Measurements from ENCODE around the gene DDIAS. TPM values are rescaled to one million over a fixed set of nuclear protein-coding genes. Genes with fewer than 3 reads are reported as not detected.
"Not testable (repeated sequence)": the region's sequence is repeated elsewhere in the genome, so short reads cannot be mapped to it uniquely, and the experiment has no call there.

The DDIAS gene
- total RNA-seq, 1 experiment from 2014 or later: 17.1 TPM

- DNase-seq (ENCODE audit: low read depth, low spot score) (no peak), ATAC-seq (no peak)
- Histone ChIP-seq H3K27me3 (ENCODE audit: insufficient read depth, low read length) (no peaks in the 10 kb centered on the region), H3K9me3 (ENCODE audit: control insufficient read depth in 1 of 2, insufficient read depth in 1 of 2, low read depth in 1 of 2, low read length in 2 of 2) (no peaks in the 10 kb centered on the region), H3K4me2 (ENCODE audit: low read length) (no peak overlapping the region), H3K79me2 (ENCODE audit: insufficient read depth, low read length) (no peaks in the 10 kb centered on the region), H4K20me1 (ENCODE audit: insufficient read depth) (no peaks in the 10 kb centered on the region), H3K27ac (ENCODE audit: low read depth, low read length) (no peak overlapping the region), H3K9ac (ENCODE audit: low read length) (no peak overlapping the region), H2AFZ (ENCODE audit: low read depth, low read length, poor library complexity, severe bottlenecking) (no peak overlapping the region), H3K36me3 (ENCODE audit: control insufficient read depth in 1 of 2, insufficient read depth in 2 of 2, low read length in 2 of 2) (no peaks in the 10 kb centered on the region), H3K4me1 (ENCODE audit: control insufficient read depth in 1 of 2, insufficient read depth in 2 of 2, low read length in 2 of 2) (no peaks in the 10 kb centered on the region), H3K9me2 (ENCODE audit: insufficient read depth) (no peaks in the 10 kb centered on the region), H3K4me3 (replicated peaks in 1 of 2; ENCODE audit: low read depth in 1 of 2, low read length in 2 of 2) (no peak overlapping the region)
- CTCF ChIA-PET: no interaction called here
- BruUV-seq (replicated peaks): no TSS peak
- no peak for TF ChIP-seq CEBPB (IDR thresholded peaks at IDR 0.05; ENCODE audit: low read depth)
- intact Hi-C loops (cut with micrococcal nuclease): no loop called here
- POLR2A ChIA-PET: no interaction called here
- RAD21 ChIA-PET (ENCODE audit: low non-redundant PET in 1 of 2, low total read pairs in 2 of 2, uncharacterized antibody in 2 of 2, unreplicated experiment in 2 of 2): no interaction called here
Measured at GRCh38 chr11:82942376-82942775, 40.8 kb downstream of the DDIAS start.

DNA sequence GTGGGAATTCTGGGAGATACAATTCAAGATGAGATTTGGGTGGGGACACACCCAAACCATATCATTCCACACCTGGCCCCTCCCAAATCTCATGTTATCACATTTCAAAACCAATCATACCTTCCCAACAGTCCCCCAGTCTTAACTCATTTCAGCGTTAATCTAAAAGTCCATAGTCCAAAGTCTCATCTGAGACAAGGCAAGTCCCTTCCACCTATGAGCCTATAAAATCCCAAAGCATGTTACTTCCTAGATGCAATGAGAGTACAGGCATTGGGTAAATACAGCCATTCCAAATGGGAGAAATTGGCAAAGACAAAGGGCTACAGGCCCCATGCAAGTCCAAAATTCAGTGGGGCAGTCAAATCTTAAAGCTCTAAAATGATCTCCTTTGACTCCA, 41.9 kb downstream of the DDIAS start:
- H3K9me3 ChIP-seq (ENCODE audit: control insufficient read depth in 1 of 2, insufficient read depth in 1 of 2, low read depth in 1 of 2, low read length in 2 of 2); POLR2A ChIA-PET; ATAC-seq; H2AFZ ChIP-seq (ENCODE audit: low read depth, low read length, poor library complexity, severe bottlenecking); H3K36me3 ChIP-seq (ENCODE audit: control insufficient read depth in 1 of 2, insufficient read depth in 2 of 2, low read length in 2 of 2); H3K4me3 ChIP-seq (replicated peaks in 1 of 2; ENCODE audit: low read depth in 1 of 2, low read length in 2 of 2); BruUV-seq (replicated peaks); H3K9me2 ChIP-seq (ENCODE audit: insufficient read depth); H3K27ac ChIP-seq (ENCODE audit: low read depth, low read length); H3K27me3 ChIP-seq (ENCODE audit: insufficient read depth, low read length); DNase-seq (ENCODE audit: low read depth, low spot score); H3K79me2 ChIP-seq (ENCODE audit: insufficient read depth, low read length); H3K9ac ChIP-seq (ENCODE audit: low read length); H3K4me1 ChIP-seq (ENCODE audit: control insufficient read depth in 1 of 2, insufficient read depth in 2 of 2, low read length in 2 of 2); intact Hi-C loops (cut with micrococcal nuclease); RAD21 ChIA-PET (ENCODE audit: low non-redundant PET in 1 of 2, low total read pairs in 2 of 2, uncharacterized antibody in 2 of 2, unreplicated experiment in 2 of 2); H3K4me2 ChIP-seq (ENCODE audit: low read length); H4K20me1 ChIP-seq (ENCODE audit: insufficient read depth): not testable (repeated sequence)
- CTCF ChIA-PET: interaction anchor here (0.8 kb wide), 1 partner anchor 14 kb away, joined by 3 read pairs; no protein-coding TSS in a partner anchor

- BruUV-seq (replicated peaks): no TSS peak
- DNase-seq (ENCODE audit: low read depth, low spot score): no peak
Measured at GRCh38 chr11:82944198-82944597, 42.7 kb downstream of the DDIAS start.

GRCh38 chr11:82945041-82945440, 43.5 kb downstream of the DDIAS start:
- H3K9me2 ChIP-seq (ENCODE audit: insufficient read depth); H2AFZ ChIP-seq (ENCODE audit: low read depth, low read length, poor library complexity, severe bottlenecking); intact Hi-C loops (cut with micrococcal nuclease); H3K36me3 ChIP-seq (ENCODE audit: control insufficient read depth in 1 of 2, insufficient read depth in 2 of 2, low read length in 2 of 2); ATAC-seq; H4K20me1 ChIP-seq (ENCODE audit: insufficient read depth); DNase-seq (ENCODE audit: low read depth, low spot score); H3K9me3 ChIP-seq (ENCODE audit: control insufficient read depth in 1 of 2, insufficient read depth in 1 of 2, low read depth in 1 of 2, low read length in 2 of 2); H3K79me2 ChIP-seq (ENCODE audit: insufficient read depth, low read length); RAD21 ChIA-PET (ENCODE audit: low non-redundant PET in 1 of 2, low total read pairs in 2 of 2, uncharacterized antibody in 2 of 2, unreplicated experiment in 2 of 2); H3K9ac ChIP-seq (ENCODE audit: low read length); H3K4me1 ChIP-seq (ENCODE audit: control insufficient read depth in 1 of 2, insufficient read depth in 2 of 2, low read length in 2 of 2); H3K27ac ChIP-seq (ENCODE audit: low read depth, low read length); BruUV-seq (replicated peaks); H3K4me2 ChIP-seq (ENCODE audit: low read length); H3K27me3 ChIP-seq (ENCODE audit: insufficient read depth, low read length); POLR2A ChIA-PET; H3K4me3 ChIP-seq (replicated peaks in 1 of 2; ENCODE audit: low read depth in 1 of 2, low read length in 2 of 2): not testable (repeated sequence)
- CTCF ChIA-PET: interaction anchor here (1.5 kb wide), 1 partner anchor 18 kb away, joined by 3 read pairs; no protein-coding TSS in a partner anchor

More at GRCh38 chr11:82944198-82944597, 42.7 kb downstream of the DDIAS start:
- H2AFZ ChIP-seq (ENCODE audit: low read depth, low read length, poor library complexity, severe bottlenecking): no peak overlapping the region
- TF ChIP-seq CBX3 (IDR thresholded peaks at IDR 0.05; ENCODE audit: low read depth) (no peak), JUND (IDR thresholded peaks at IDR 0.05) (no peak)
- H3K4me1 ChIP-seq (ENCODE audit: control insufficient read depth in 1 of 2, insufficient read depth in 2 of 2, low read length in 2 of 2): no peaks in the 10 kb centered on the region
- no peaks in the 10 kb centered on the region; a peak in 1 of 4 replicates for H3K9me3 ChIP-seq (ENCODE audit: control insufficient read depth in 1 of 2, insufficient read depth in 1 of 2, low read depth in 1 of 2, low read length in 2 of 2)
- H3K4me2 ChIP-seq (ENCODE audit: low read length): no peak overlapping the region
- no peaks in the 10 kb centered on the region for H4K20me1 ChIP-seq (ENCODE audit: insufficient read depth)
- ATAC-seq: no peak
- no peak overlapping the region for H3K27ac ChIP-seq (ENCODE audit: low read depth, low read length)
- no peak overlapping the region for H3K9ac ChIP-seq (ENCODE audit: low read length)
- no peaks in the 10 kb centered on the region for H3K9me2 ChIP-seq (ENCODE audit: insufficient read depth)
- ChIA-PET POLR2A (no interaction called here), CTCF (interaction anchor here (0.8 kb wide), 1 partner anchor 14 kb away, joined by 3 read pairs; no protein-coding TSS in a partner anchor), RAD21 (ENCODE audit: low non-redundant PET in 1 of 2, low total read pairs in 2 of 2, uncharacterized antibody in 2 of 2, unreplicated experiment in 2 of 2) (no interaction called here)
- intact Hi-C loops (cut with micrococcal nuclease): no loop called here
- no peaks in the 10 kb centered on the region for H3K79me2 ChIP-seq (ENCODE audit: insufficient read depth, low read length)
- no peak overlapping the region for H3K4me3 ChIP-seq (replicated peaks in 1 of 2; ENCODE audit: low read depth in 1 of 2, low read length in 2 of 2)
- no peaks in the 10 kb centered on the region for H3K27me3 ChIP-seq (ENCODE audit: insufficient read depth, low read length)
- H3K36me3 ChIP-seq (ENCODE audit: control insufficient read depth in 1 of 2, insufficient read depth in 2 of 2, low read length in 2 of 2): no peaks in the 10 kb centered on the region

Data from HCT116 (cell line).